Measurements from ENCODE around the gene NTM.

The NTM gene

GRCh38 chr11:132293586-132293985 is 923.2 kb downstream of the NTM start:
- no peak for TF ChIP-seq CTCF (conservative IDR thresholded peaks at IDR 0.05)
- no peak overlapping the region for H3K27ac ChIP-seq

GRCh38 chr11:132296946-132297610 is 926.7 kb downstream of the NTM start:
- no peak for TF ChIP-seq CTCF (conservative IDR thresholded peaks at IDR 0.05)
- no peak overlapping the region for H3K27ac ChIP-seq

GRCh38 chr11:132298357-132298756 is 927.9 kb downstream of the NTM start:
- TF ChIP-seq CTCF (conservative IDR thresholded peaks at IDR 0.05) = no peak
- no peak overlapping the region for H3K27ac ChIP-seq

GRCh38 chr11:132300283-132300682 is 929.9 kb downstream of the NTM start:
- H3K27ac ChIP-seq = no peak overlapping the region
- TF ChIP-seq CTCF (conservative IDR thresholded peaks at IDR 0.05) = peak; percentile 43; the same call in 1 of the 2 replicates

GRCh38 chr11:132301465-132301864 is 931.0 kb downstream of the NTM start:
- H3K27ac ChIP-seq = no peak overlapping the region

GRCh38 chr11:132301900-132302299 is 931.5 kb downstream of the NTM start:
- H3K27ac ChIP-seq = no peak overlapping the region
- TF ChIP-seq CTCF (conservative IDR thresholded peaks at IDR 0.05) = no peak

More at GRCh38 chr11:132301465-132301864, 931.0 kb downstream of the NTM start:
- TF ChIP-seq CTCF (conservative IDR thresholded peaks at IDR 0.05) = no peak

GRCh38 chr11:132307309-132308020 is 937.0 kb downstream of the NTM start:
- H3K27ac ChIP-seq = no peak overlapping the region
- no peak for TF ChIP-seq CTCF (conservative IDR thresholded peaks at IDR 0.05)

Measured in VCaP (cell line).